Measurements from ENCODE around the gene LCE1F. TPM values are rescaled to one million over a fixed set of nuclear protein-coding genes. Genes with fewer than 3 reads are reported as not detected.

Gene LCE1F
- total RNA-seq, 2 donors from 2014 or later, result not detected

- Histone ChIP-seq H3K36me3 (no peaks in the 10 kb centered on the region), H3K27ac (no peak overlapping the region), H3K27me3 (no peaks in the 10 kb centered on the region), H3K4me3 (no peak overlapping the region), H3K9me3 (no peaks in the 10 kb centered on the region), H3K4me1 (no peaks in the 10 kb centered on the region)
- DNase-seq (ENCODE audit: low spot score), result no peak
- TF ChIP-seq CTCF (IDR thresholded peaks at IDR 0.05), result no peak
Observed at GRCh38 chr1:152760551-152761190, 14.3 kb upstream of the LCE1F start.

- H3K4me3 ChIP-seq, result no peak overlapping the region
- DNase-seq (ENCODE audit: low spot score), result no peak
- H3K27me3 ChIP-seq, result no peaks in the 10 kb centered on the region
- no peaks in the 10 kb centered on the region for H3K4me1 ChIP-seq
- no peaks in the 10 kb centered on the region for H3K36me3 ChIP-seq
- TF ChIP-seq CTCF (IDR thresholded peaks at IDR 0.05), result no peak
- no peaks in the 10 kb centered on the region for H3K9me3 ChIP-seq
- no peak overlapping the region for H3K27ac ChIP-seq
Observed at GRCh38 chr1:152761609-152762213, 13.2 kb upstream of the LCE1F start.

- Histone ChIP-seq H3K4me3 (no peak overlapping the region), H3K4me1 (no peaks in the 10 kb centered on the region), H3K27ac (no peak overlapping the region), H3K27me3 (no peaks in the 10 kb centered on the region), H3K9me3 (no peaks in the 10 kb centered on the region), H3K36me3 (no peaks in the 10 kb centered on the region)
- no peak for TF ChIP-seq CTCF (IDR thresholded peaks at IDR 0.05)
- no peak for DNase-seq (ENCODE audit: low spot score)
Observed at GRCh38 chr1:152768847-152769533, 6.0 kb upstream of the LCE1F start.

GRCh38 chr1:152770411-152770810 is 4.5 kb upstream of the LCE1F start:
- DNase-seq (ENCODE audit: low spot score), result no peak
- Histone ChIP-seq H3K36me3 (no peaks in the 10 kb centered on the region), H3K27me3 (no peaks in the 10 kb centered on the region), H3K9me3 (no peaks in the 10 kb centered on the region), H3K27ac (no peak overlapping the region), H3K4me3 (no peak overlapping the region), H3K4me1 (no peaks in the 10 kb centered on the region)
- no peak for TF ChIP-seq CTCF (IDR thresholded peaks at IDR 0.05)

GRCh38 chr1:152776361-152776760 is 1.4 kb downstream of the LCE1F start:
- no peaks in the 10 kb centered on the region for H3K9me3 ChIP-seq
- no peak for TF ChIP-seq CTCF (IDR thresholded peaks at IDR 0.05)
- H3K27ac ChIP-seq, result no peak overlapping the region
- no peak overlapping the region for H3K4me3 ChIP-seq
- DNase-seq (ENCODE audit: low spot score), result no peak
- no peaks in the 10 kb centered on the region for H3K36me3 ChIP-seq
- no peaks in the 10 kb centered on the region for H3K27me3 ChIP-seq
- H3K4me1 ChIP-seq, result no peaks in the 10 kb centered on the region

Data from right atrium auricular region (tissue), 2 donors.